ENCODE results near the gene ABHD15. TPM values are rescaled to one million over a fixed set of nuclear protein-coding genes. Genes with fewer than 3 reads are reported as not detected.

ABHD15 gene
- total and polyA plus RNA-seq, 2 experiments from 2014 or later = 2.4 to 10.1 TPM

- H3K36me3 ChIP-seq (ENCODE audit: low read depth) = no peaks in the 10 kb centered on the region
- H2AFZ ChIP-seq = no peak overlapping the region
- no peaks in the 10 kb centered on the region for H3K9me3 ChIP-seq (ENCODE audit: low read depth)
- no peak overlapping the region for H3K4me2 ChIP-seq (ENCODE audit: unreplicated experiment)
- no peak overlapping the region for H3K4me3 ChIP-seq
- H3K4me1 ChIP-seq (ENCODE audit: insufficient read depth) = no peaks in the 10 kb centered on the region
- no peaks in the 10 kb centered on the region for H3K79me2 ChIP-seq (ENCODE audit: insufficient read depth)
- H4K20me1 ChIP-seq (ENCODE audit: insufficient read depth) = no peaks in the 10 kb centered on the region
- H3K9ac ChIP-seq = no peak overlapping the region
- in situ Hi-C loops (cut with MboI) = no loop called here
- no peak overlapping the region for H3K27ac ChIP-seq
- no peaks in the 10 kb centered on the region for H3K9me2 ChIP-seq (ENCODE audit: insufficient read depth)
- no peak for DNase-seq
- no peaks in the 10 kb centered on the region for H3F3A ChIP-seq (ENCODE audit: insufficient read depth)
- H3K27me3 ChIP-seq (replicated peaks; ENCODE audit: insufficient read depth) = no peaks in the 10 kb centered on the region
- WGBS, 2 experiments (ENCODE audit: low coverage in 1 of 2, low lambda C conversion rate in 2 of 2, missing lambda C conversion rate in 2 of 2) = 96 to 99% methylated on average over 12 of the region's 12 CpGs
- TF ChIP-seq EZH2phosphoT487 (IDR thresholded peaks at IDR 0.05; ENCODE audit: insufficient read depth, low read depth) = no peak
- no peak for TF ChIP-seq EZH2 (IDR thresholded peaks at IDR 0.05; ENCODE audit: insufficient read depth, poor library complexity, severe bottlenecking)
These were observed 45.2 kb upstream of the ABHD15 start for GRCh38 chr17:29612094-29612403.

GRCh38 chr17:29611351-29612093, 44.7 kb upstream of the ABHD15 start:
- Histone ChIP-seq H3F3A (ENCODE audit: insufficient read depth) (no peaks in the 10 kb centered on the region), H3K9ac (no peak overlapping the region), H3K4me2 (ENCODE audit: unreplicated experiment) (no peak overlapping the region), H3K27ac (no peak overlapping the region), H3K4me1 (ENCODE audit: insufficient read depth) (no peaks in the 10 kb centered on the region), H4K20me1 (ENCODE audit: insufficient read depth) (no peaks in the 10 kb centered on the region), H3K9me3 (ENCODE audit: low read depth) (no peaks in the 10 kb centered on the region), H3K27me3 (replicated peaks; ENCODE audit: insufficient read depth) (no peaks in the 10 kb centered on the region), H3K4me3 (no peak overlapping the region), H3K9me2 (ENCODE audit: insufficient read depth) (no peaks in the 10 kb centered on the region), H2AFZ (no peak overlapping the region), H3K36me3 (ENCODE audit: low read depth) (no peaks in the 10 kb centered on the region), H3K79me2 (ENCODE audit: insufficient read depth) (no peaks in the 10 kb centered on the region)
- WGBS, 2 experiments (ENCODE audit: low coverage in 1 of 2, low lambda C conversion rate in 2 of 2, missing lambda C conversion rate in 2 of 2) = 98% methylated on average over 11 of the region's 11 CpGs
- TF ChIP-seq EZH2 (IDR thresholded peaks at IDR 0.05; ENCODE audit: insufficient read depth, poor library complexity, severe bottlenecking) (no peak), EZH2phosphoT487 (IDR thresholded peaks at IDR 0.05; ENCODE audit: insufficient read depth, low read depth) (no peak)
- in situ Hi-C loops (cut with MboI) = no loop called here
- DNase-seq = no peak

GRCh38 chr17:29610395-29610794, 43.6 kb upstream of the ABHD15 start:
- Histone ChIP-seq H3K4me1 (ENCODE audit: insufficient read depth) (no peaks in the 10 kb centered on the region), H3K9ac (no peak overlapping the region), H2AFZ (no peak overlapping the region), H3K4me3 (no peak overlapping the region), H3K27ac (no peak overlapping the region), H3F3A (ENCODE audit: insufficient read depth) (no peaks in the 10 kb centered on the region), H3K9me3 (ENCODE audit: low read depth) (no peaks in the 10 kb centered on the region), H3K79me2 (ENCODE audit: insufficient read depth) (no peaks in the 10 kb centered on the region), H3K27me3 (replicated peaks; ENCODE audit: insufficient read depth) (no peaks in the 10 kb centered on the region), H3K36me3 (ENCODE audit: low read depth) (no peaks in the 10 kb centered on the region), H4K20me1 (ENCODE audit: insufficient read depth) (no peaks in the 10 kb centered on the region), H3K4me2 (ENCODE audit: unreplicated experiment) (no peak overlapping the region), H3K9me2 (ENCODE audit: insufficient read depth) (no peaks in the 10 kb centered on the region)
- 87 to 97% methylated on average over 3 of the region's 3 CpGs for WGBS, 2 experiments (ENCODE audit: low coverage in 1 of 2, low lambda C conversion rate in 2 of 2, missing lambda C conversion rate in 2 of 2)
- TF ChIP-seq EZH2phosphoT487 (IDR thresholded peaks at IDR 0.05; ENCODE audit: insufficient read depth, low read depth) = no peak
- in situ Hi-C loops (cut with MboI) = no loop called here
- DNase-seq = no peak

GRCh38 chr17:29608986-29609385, 42.1 kb upstream of the ABHD15 start:
- no peaks in the 10 kb centered on the region for H3K27me3 ChIP-seq (replicated peaks; ENCODE audit: insufficient read depth)
- no peaks in the 10 kb centered on the region for H3K36me3 ChIP-seq (ENCODE audit: low read depth)
- TF ChIP-seq EZH2 (IDR thresholded peaks at IDR 0.05; ENCODE audit: insufficient read depth, poor library complexity, severe bottlenecking) = no peak
- TF ChIP-seq EZH2phosphoT487 (IDR thresholded peaks at IDR 0.05; ENCODE audit: insufficient read depth, low read depth) = no peak
- H3K9me2 ChIP-seq (ENCODE audit: insufficient read depth) = no peaks in the 10 kb centered on the region
- no peak overlapping the region for H3K9ac ChIP-seq
- no peak overlapping the region for H3K4me2 ChIP-seq (ENCODE audit: unreplicated experiment)
- H4K20me1 ChIP-seq (ENCODE audit: insufficient read depth) = no peaks in the 10 kb centered on the region
- H3K4me3 ChIP-seq = no peak overlapping the region
- no peak overlapping the region for H2AFZ ChIP-seq
- WGBS, 2 experiments (ENCODE audit: low coverage in 1 of 2, low lambda C conversion rate in 2 of 2, missing lambda C conversion rate in 2 of 2) = 90 to 99% methylated on average over 8 to 15 of the region's 15 CpGs
- H3F3A ChIP-seq (ENCODE audit: insufficient read depth) = no peaks in the 10 kb centered on the region
- no peaks in the 10 kb centered on the region for H3K9me3 ChIP-seq (ENCODE audit: low read depth)
- no peaks in the 10 kb centered on the region for H3K79me2 ChIP-seq (ENCODE audit: insufficient read depth)
- in situ Hi-C loops (cut with MboI) = no loop called here
- H3K4me1 ChIP-seq (ENCODE audit: insufficient read depth) = no peaks in the 10 kb centered on the region
- H3K27ac ChIP-seq = no peak overlapping the region
- DNase-seq = no peak
